Right lobe of liver (tissue), 4 donors: Measurements from ENCODE around the gene GYS2.

ENCODE experiments used
- CTCF ChIP-seq, 4 donors: fragments of 200-600 bp in 3 of 4; fragments of 450-650 bp in 1 of 4; IDR thresholded peaks; one replicate each; pipeline versions ENCODE4 v1.5.1 to v1.8.0; 2016 to 2022; ENCODE audit warnings: antibody characterized with exemption in 4 of 4, mild to moderate bottlenecking in 2 of 4
- POLR2A ChIP-seq: fragments of 450-650 bp; IDR thresholded peaks from one replicate; pipeline ENCODE4 v1.6.1; 2017; ENCODE audit warnings: antibody characterized with exemption, mild to moderate bottlenecking
- donor health status: DM: no; HTN: no; CAD: no.
- donor health status: DM: no; HTN: no; CAD: no.
- donor health status: DM: no; HTN: yes; CAD: no.

- TF ChIP-seq CTCF (IDR thresholded peaks at IDR 0.05) (no peak), POLR2A (no peak)
Observed at GRCh38 chr12:21650997-21651396, 46.4 kb upstream of the GYS2 start.
